Thoracic aorta (tissue), 2 donors: Measurements from ENCODE around the gene PTPRR. TPM values are rescaled to one million over a fixed set of nuclear protein-coding genes. Genes with fewer than 3 reads are reported as not detected.

ENCODE experiments used
- ATAC-seq: fragments of 150-250 bp; one replicate; pipeline ENCODE4 v1.8.0; 2017; ENCODE audit warnings: low read depth; ENCODE audit not compliant: insufficient number of reproducible peaks, low FRiP score
- DNase-seq: peaks from one replicate; pipeline ENCODE4 v3.0.0-alpha.2; 2020; ENCODE audit warnings: low spot score
- H3K27ac ChIP-seq, 2 donors: fragments of 200-600 bp; sonication (generic); 1 replicate in 1 of 2; 2 replicates in 1 of 2; pipeline ENCODE4 v1.5.1; 2016; ENCODE audit warnings: mild to moderate bottlenecking in 2 of 2, moderate library complexity in 2 of 2
- H3K27me3 ChIP-seq: fragments of 200-600 bp; sonication (generic); replicated peaks from 2 replicates; pipeline ENCODE4 v1.6.0; 2016; ENCODE audit warnings: mild to moderate bottlenecking; ENCODE audit not compliant: insufficient read depth
- H3K36me3 ChIP-seq: fragments of 200-600 bp; sonication (generic); one replicate; pipeline ENCODE4 v1.5.1; 2016
- H3K4me1 ChIP-seq, 2 donors: fragments of 200-600 bp; sonication (generic); 1 replicate in 1 of 2; 2 replicates in 1 of 2; pipeline versions ENCODE4 v1.5.1 to v1.6.0; 2016; ENCODE audit warnings: low read depth in 2 of 2, mild to moderate bottlenecking in 1 of 2; ENCODE audit not compliant: control insufficient read depth in 1 of 2
- H3K4me3 ChIP-seq: fragments of 200-600 bp; sonication (generic); 2 replicates; pipeline ENCODE4 v1.5.1; 2016; ENCODE audit warnings: mild to moderate bottlenecking
- H3K9me3 ChIP-seq: fragments of 200-600 bp; sonication (generic); 2 replicates; pipeline ENCODE4 v1.5.1; 2016
- total RNA-seq, 2 donors: library from RNA; depleted of rRNA; stranded (reverse); fragments of >200 nt; gene quantifications; one replicate each; pipeline versions ENCODE4 v1.1.0 to v1.2.3, GENCODE V29; 2016
- TF ChIP-seq, protein P1 (sequence below): fragments of 200-600 bp; sonication (generic); IDR thresholded peaks from one replicate; pipeline ENCODE4 v1.5.1; 2019; ENCODE audit warnings: antibody characterized with exemption

The PTPRR gene
- total RNA-seq, 2 donors from 2014 or later, result 0.27 to 0.35 TPM

DNA sequence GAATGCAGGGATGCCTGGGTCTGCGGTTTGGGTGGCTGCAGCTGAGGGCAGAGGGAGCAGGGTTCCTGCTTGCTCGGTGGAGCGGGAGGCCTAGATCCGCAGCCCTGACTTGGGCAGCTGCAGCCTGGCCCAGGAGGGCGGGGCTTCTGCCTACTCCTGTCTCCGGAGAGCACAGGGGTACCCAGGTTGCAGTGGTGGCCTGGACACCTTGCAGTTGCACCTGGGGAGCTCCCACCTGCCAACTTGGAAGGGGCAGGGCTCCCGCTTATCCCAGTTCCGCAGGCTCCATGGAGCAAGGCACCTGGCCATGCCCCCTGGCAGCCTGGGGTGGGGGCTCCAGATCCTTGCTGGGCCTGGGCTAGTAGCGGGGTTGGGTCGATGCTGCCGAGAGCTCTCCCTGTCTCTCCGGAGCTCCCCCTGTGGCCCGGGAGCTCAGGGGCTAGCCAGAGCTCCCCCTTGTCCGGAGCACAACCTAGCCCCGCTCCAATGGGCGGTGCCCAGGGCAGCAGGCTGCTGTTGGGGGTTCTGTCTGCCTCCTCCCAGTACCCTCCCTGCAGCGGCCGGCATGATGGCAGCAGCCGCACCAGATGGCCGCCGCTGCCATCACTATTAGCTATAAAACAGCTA is 136.4 kb downstream of the PTPRR start:
- DNase-seq, result no peak
- no peak for ATAC-seq

DNA sequence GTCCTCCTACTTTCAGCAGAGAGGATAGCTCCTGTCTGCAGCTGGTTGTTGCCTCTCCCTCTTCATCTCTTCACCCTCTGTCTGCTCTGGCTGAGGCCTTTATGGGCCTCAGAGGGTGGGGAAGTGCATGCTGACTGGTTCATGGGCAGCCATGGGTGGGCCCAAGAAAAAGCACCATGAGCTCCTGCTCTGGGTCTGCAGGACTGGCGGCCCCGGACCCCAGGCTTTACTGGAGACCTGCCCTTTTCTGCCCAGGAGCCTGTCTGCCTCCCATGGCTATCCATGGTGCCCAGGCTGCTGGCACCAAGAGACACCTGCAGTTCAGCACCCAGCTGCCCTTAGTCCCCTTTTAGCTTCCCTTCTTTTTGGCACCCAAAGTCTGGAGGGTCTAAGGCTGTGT is 137.1 kb downstream of the PTPRR start:
- no peak for DNase-seq
- TF ChIP-seq, protein P1, sequence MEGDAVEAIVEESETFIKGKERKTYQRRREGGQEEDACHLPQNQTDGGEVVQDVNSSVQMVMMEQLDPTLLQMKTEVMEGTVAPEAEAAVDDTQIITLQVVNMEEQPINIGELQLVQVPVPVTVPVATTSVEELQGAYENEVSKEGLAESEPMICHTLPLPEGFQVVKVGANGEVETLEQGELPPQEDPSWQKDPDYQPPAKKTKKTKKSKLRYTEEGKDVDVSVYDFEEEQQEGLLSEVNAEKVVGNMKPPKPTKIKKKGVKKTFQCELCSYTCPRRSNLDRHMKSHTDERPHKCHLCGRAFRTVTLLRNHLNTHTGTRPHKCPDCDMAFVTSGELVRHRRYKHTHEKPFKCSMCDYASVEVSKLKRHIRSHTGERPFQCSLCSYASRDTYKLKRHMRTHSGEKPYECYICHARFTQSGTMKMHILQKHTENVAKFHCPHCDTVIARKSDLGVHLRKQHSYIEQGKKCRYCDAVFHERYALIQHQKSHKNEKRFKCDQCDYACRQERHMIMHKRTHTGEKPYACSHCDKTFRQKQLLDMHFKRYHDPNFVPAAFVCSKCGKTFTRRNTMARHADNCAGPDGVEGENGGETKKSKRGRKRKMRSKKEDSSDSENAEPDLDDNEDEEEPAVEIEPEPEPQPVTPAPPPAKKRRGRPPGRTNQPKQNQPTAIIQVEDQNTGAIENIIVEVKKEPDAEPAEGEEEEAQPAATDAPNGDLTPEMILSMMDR, result no peak
- no peak for ATAC-seq
- no peak overlapping the region for H3K4me3 ChIP-seq
- H3K27me3 ChIP-seq, result no peaks in the 10 kb centered on the region
- no peaks in the 10 kb centered on the region for H3K4me1 ChIP-seq
- no peaks in the 10 kb centered on the region for H3K9me3 ChIP-seq
- no peaks in the 10 kb centered on the region for H3K36me3 ChIP-seq
- no peak overlapping the region for H3K27ac ChIP-seq

More for the DNA sequence above, 136.4 kb downstream of the PTPRR start:
- H3K4me1 ChIP-seq, result no peaks in the 10 kb centered on the region
- H3K36me3 ChIP-seq, result no peaks in the 10 kb centered on the region
- H3K27me3 ChIP-seq, result no peaks in the 10 kb centered on the region
- no peak overlapping the region for H3K4me3 ChIP-seq
- no peaks in the 10 kb centered on the region for H3K9me3 ChIP-seq
- H3K27ac ChIP-seq, result no peak overlapping the region
- TF ChIP-seq, protein P1, result no peak

DNA sequence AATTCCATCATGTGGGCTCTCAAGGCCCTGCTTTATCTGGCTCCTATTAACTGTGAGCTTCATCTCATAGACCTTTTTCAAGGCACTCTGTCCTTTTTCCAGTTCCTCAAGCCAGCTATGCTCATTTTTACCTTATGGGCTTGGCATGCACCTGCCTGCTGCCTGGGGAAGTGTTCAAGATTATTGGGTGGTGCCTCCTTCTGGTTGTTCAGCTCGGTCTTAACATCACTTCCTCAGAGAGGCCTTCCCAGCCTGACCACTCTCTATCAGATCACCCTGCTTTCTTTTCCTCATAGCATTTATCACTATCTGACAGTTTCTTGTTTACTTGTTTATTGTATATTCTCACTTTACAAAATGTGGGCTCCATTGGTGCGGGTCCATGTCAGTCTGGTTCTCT is 141.3 kb downstream of the PTPRR start:
- H3K27ac ChIP-seq, result no peak overlapping the region
- no peak for ATAC-seq
- H3K27me3 ChIP-seq, result no peaks in the 10 kb centered on the region
- no peaks in the 10 kb centered on the region for H3K9me3 ChIP-seq
- no peak for DNase-seq
- no peak overlapping the region for H3K4me3 ChIP-seq
- peaks cover 0 to 3% of the 10 kb centered on the region in 2 donors for H3K4me1 ChIP-seq
- H3K36me3 ChIP-seq, result no peaks in the 10 kb centered on the region
- TF ChIP-seq, protein P1, result no peak

DNA sequence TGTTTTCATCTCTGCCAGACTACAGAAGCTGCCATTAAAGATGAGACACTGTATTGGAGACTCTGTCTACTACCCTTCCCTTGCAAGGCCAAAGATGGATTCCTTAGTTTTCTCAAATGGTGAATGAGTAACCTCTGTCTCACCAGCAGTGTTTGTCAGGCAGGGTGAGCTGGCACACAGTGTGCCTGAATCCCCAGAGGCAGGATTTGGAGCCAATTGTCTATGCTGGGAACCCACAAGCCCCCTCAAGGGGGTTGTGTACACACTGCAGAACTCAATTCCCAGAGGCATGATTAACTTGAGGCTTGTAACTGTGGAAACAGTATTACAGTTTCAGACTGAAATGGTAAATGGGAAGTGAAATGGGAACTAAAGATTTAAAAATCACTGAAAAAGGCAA is 146.5 kb downstream of the PTPRR start:
- H3K36me3 ChIP-seq, result no peaks in the 10 kb centered on the region
- DNase-seq (no peak), ATAC-seq (no peak)
- H3K4me1 ChIP-seq, result peaks cover 0 to 11% of the 10 kb centered on the region in 2 donors
- H3K27me3 ChIP-seq, result no peaks in the 10 kb centered on the region
- no peaks in the 10 kb centered on the region for H3K9me3 ChIP-seq
- TF ChIP-seq, protein P1, result no peak
- H3K27ac ChIP-seq, result no peak overlapping the region
- no peak overlapping the region for H3K4me3 ChIP-seq

DNA sequence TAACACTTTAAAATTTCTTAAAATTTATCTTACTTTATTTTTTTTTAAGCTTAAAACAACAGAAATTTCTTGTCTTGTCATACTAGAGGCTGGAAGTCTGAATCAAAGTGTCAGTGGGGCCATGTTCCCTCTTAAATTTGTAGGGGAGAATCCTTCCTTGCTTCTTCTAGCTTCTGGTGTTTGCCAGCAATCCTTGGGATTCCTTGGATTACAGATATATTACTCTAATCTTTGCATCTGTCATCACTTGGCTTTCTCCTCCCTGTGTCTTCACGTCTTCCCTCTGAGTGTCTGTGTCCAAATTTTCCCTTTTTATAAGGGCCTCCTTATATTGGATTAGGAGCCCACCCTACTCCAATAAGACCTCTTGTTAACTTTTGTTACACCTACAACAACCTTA is 147.7 kb downstream of the PTPRR start:
- peaks cover 0 to 11% of the 10 kb centered on the region in 2 donors for H3K4me1 ChIP-seq
- H3K4me3 ChIP-seq, result no peak overlapping the region
- DNase-seq, result no peak
- no peaks in the 10 kb centered on the region for H3K9me3 ChIP-seq
- no peak for ATAC-seq
- no peaks in the 10 kb centered on the region for H3K36me3 ChIP-seq
- H3K27me3 ChIP-seq, result no peaks in the 10 kb centered on the region
- H3K27ac ChIP-seq, result no peak overlapping the region
- TF ChIP-seq, protein P1, result no peak
